Superior temporal gyrus (tissue), 1 donor: ENCODE measurements around the gene DUS2.
"Not testable (repeated sequence)": the region's sequence is repeated elsewhere in the genome, so short reads cannot be mapped to it uniquely, and the experiment has no call there.

Experiments
- DNase-seq: peaks from one replicate; pipeline ENCODE4 v3.0.0-alpha.2; 2016; ENCODE audit errors: extremely low spot score

The DUS2 gene

GRCh38 chr16:68022728-68023537 is at the start of gene DUS2, which contains the start of gene DDX28:
TSS of gene DUS2 (plus strand) at chr16:68023284. CDS start at chr16:68038024, 14,740 bp downstream.
TSS of gene DDX28 (minus strand) at chr16:68023232. CDS start at chr16:68023202, 30 bp downstream.
- peak; percentile 97 for DNase-seq

GRCh38 chr16:67975321-67976105 is 47.6 kb upstream of the DUS2 start:
- DNase-seq: no peak

GRCh38 chr16:67976205-67976604 is 46.9 kb upstream of the DUS2 start:
- no peak for DNase-seq

- no peak for DNase-seq
Observed at GRCh38 chr16:67977005-67977404, 46.1 kb upstream of the DUS2 start.

- DNase-seq: no peak
Observed at GRCh38 chr16:67977469-67978227, 45.4 kb upstream of the DUS2 start.

- DNase-seq: no peak
Observed at GRCh38 chr16:67979955-67980678, 43.0 kb upstream of the DUS2 start, which contains the start of gene DPEP3. TSS of gene DPEP3 (minus strand) at chr16:67980499. CDS start at chr16:67980380, 119 bp downstream.

GRCh38 chr16:67982011-67982696 is 40.9 kb upstream of the DUS2 start:
- DNase-seq: no peak

GRCh38 chr16:67986949-67987348 is 36.1 kb upstream of the DUS2 start:
- DNase-seq: no peak

- no peak for DNase-seq
Observed at GRCh38 chr16:67987460-67988160, 35.5 kb upstream of the DUS2 start.

- no peak for DNase-seq
Observed at GRCh38 chr16:67988675-67989074, 34.4 kb upstream of the DUS2 start.

- DNase-seq: no peak
Observed at GRCh38 chr16:67989322-67990017, 33.6 kb upstream of the DUS2 start.

GRCh38 chr16:67990018-67990386 is 33.1 kb upstream of the DUS2 start:
- no peak for DNase-seq

GRCh38 chr16:67992661-67993206 is 30.4 kb upstream of the DUS2 start:
- no peak for DNase-seq

- peak; percentile 58 for DNase-seq
Observed at GRCh38 chr16:67993207-67994039, 29.7 kb upstream of the DUS2 start.

GRCh38 chr16:67994040-67994408 is 29.1 kb upstream of the DUS2 start:
- DNase-seq: not testable (repeated sequence)

- DNase-seq: no peak
Observed at GRCh38 chr16:67995423-67995822, 27.7 kb upstream of the DUS2 start.

- DNase-seq: no peak
Observed at GRCh38 chr16:67996666-67997065, 26.4 kb upstream of the DUS2 start.

- DNase-seq: not testable (repeated sequence)
Observed at GRCh38 chr16:67998231-67998778, 24.8 kb upstream of the DUS2 start.
